CD4-positive, alpha-beta memory T cell (primary cell): ENCODE results near the gene NGF. TPM values are rescaled to one million over a fixed set of nuclear protein-coding genes. Genes with fewer than 3 reads are reported as not detected.

ENCODE experiments used
- CTCF ChIA-PET: fragments of 350-600 bp; sonication (Branson Sonifier 250); formaldehyde crosslinking; loops from one replicate; lab custom pipeline; 2021; ENCODE audit warnings: inconsistent platforms; ENCODE audit not compliant: partially characterized antibody; lab: Charles Lee
- POLR2A ChIA-PET: fragments of 350-600 bp; sonication (Branson Sonifier 250); formaldehyde crosslinking; loops from one replicate; lab custom pipeline; 2021; ENCODE audit not compliant: partially characterized antibody; lab: Charles Lee
- DNase-seq, 5 donors: peaks; one replicate each; pipeline versions ENCODE4 v3.0.0 to v3.0.0-alpha.2; 2020 to 2022; ENCODE audit warnings: mixed read lengths in 1 of 5
- H3K27ac ChIP-seq: one replicate; pipeline ENCODE4 v1.7.0; 2013; ENCODE audit warnings: low read depth, low read length
- H3K27me3 ChIP-seq: 2 replicates; pipeline ENCODE4 v1.7.0; 2013; ENCODE audit warnings: mild to moderate bottlenecking, low read length, moderate library complexity; ENCODE audit not compliant: insufficient read depth
- H3K36me3 ChIP-seq: 2 replicates; pipeline ENCODE4 v1.7.0; 2013; ENCODE audit warnings: mild to moderate bottlenecking, low read length, moderate library complexity; ENCODE audit not compliant: insufficient read depth
- H3K4me1 ChIP-seq: 2 replicates; pipeline ENCODE4 v1.7.0; 2013; ENCODE audit warnings: mild to moderate bottlenecking, low read length, moderate library complexity; ENCODE audit not compliant: insufficient read depth
- H3K4me3 ChIP-seq, 2 donors: one replicate each; pipeline ENCODE4 v1.7.0; 2013; ENCODE audit warnings: low read length in 2 of 2, mild to moderate bottlenecking in 1 of 2
- H3K9me3 ChIP-seq, 2 donors: one replicate each; pipeline ENCODE4 v1.7.0; 2013; ENCODE audit warnings: low read length in 2 of 2, control low read depth in 1 of 2; ENCODE audit not compliant: control insufficient read depth in 1 of 2
- H3K27ac Mint-ChIP-seq, 7 donors: one replicate each; pipeline ENCODE4 v1.8.0; 2020 to 2021; ENCODE audit warnings: mixed read lengths in 7 of 7, mild to moderate bottlenecking in 6 of 7, inconsistent platforms in 3 of 7, moderate library complexity in 3 of 7
- H3K27me3 Mint-ChIP-seq, 2 donors: one replicate each; pipeline ENCODE4 v1.8.0; 2020 to 2021; ENCODE audit warnings: mixed read lengths in 2 of 2
- H3K36me3 Mint-ChIP-seq, 2 donors: one replicate each; pipeline ENCODE4 v1.8.0; 2020 to 2021; ENCODE audit warnings: mixed read lengths in 2 of 2, inconsistent platforms in 1 of 2, mild to moderate bottlenecking in 1 of 2
- H3K4me1 Mint-ChIP-seq, 4 donors: one replicate each; pipeline ENCODE4 v1.8.0; 2020 to 2021; ENCODE audit warnings: mixed read lengths in 4 of 4, mild to moderate bottlenecking in 1 of 4
- H3K4me3 Mint-ChIP-seq, 8 donors: one replicate each; pipeline ENCODE4 v1.8.0; 2020 to 2021; ENCODE audit warnings: mixed read lengths in 8 of 8, mild to moderate bottlenecking in 7 of 8, moderate library complexity in 6 of 8, inconsistent platforms in 3 of 8
- H3K9me3 Mint-ChIP-seq, 8 donors: one replicate each; pipeline ENCODE4 v1.8.0; 2020 to 2021; ENCODE audit warnings: mixed read lengths in 8 of 8, mild to moderate bottlenecking in 5 of 8, inconsistent platforms in 3 of 8, moderate library complexity in 1 of 8
- intact Hi-C: fragments of 100-400 bp; cut with micrococcal nuclease; formaldehyde crosslinking; loops from one replicate; pipeline ENCODE4 v1.15.1; 2023
- polyA plus RNA-seq, 2 donors: library from polyadenylated mRNA; unstranded; fragments of 300-500 nt; fragmentation: Illumina TruSeq; gene quantifications; one replicate each; pipeline ENCODE4 v1.2.3, GENCODE V29; 2021
- total RNA-seq, 2 experiments: library from RNA; stranded (reverse); gene quantifications; one replicate each; pipeline ENCODE4 v1.2.3, GENCODE V29; 2021

Gene NGF
- total and polyA plus RNA-seq, 4 experiments from 2014 or later, result not detected

DNA sequence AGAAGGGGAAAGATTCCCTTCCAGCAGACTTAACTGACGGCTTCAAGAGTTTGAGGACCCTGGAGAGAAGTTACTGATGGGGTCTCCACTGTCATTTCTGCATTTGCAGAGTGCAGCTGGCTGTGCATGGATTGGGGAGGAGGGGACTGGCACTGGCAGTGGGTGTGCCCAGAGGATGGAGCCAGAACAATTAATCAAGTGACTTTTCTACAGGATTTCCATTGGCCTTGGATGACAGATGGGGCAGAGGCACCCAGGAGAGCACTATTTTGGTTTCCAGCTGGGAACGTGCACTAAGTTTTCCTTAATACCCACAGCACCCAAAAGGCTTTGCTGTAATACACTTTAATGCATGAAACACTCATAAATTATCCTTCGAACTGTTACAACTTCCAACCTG is 1.3 kb downstream of the NGF start:
- ChIA-PET POLR2A (no interaction called here), CTCF (no interaction called here)
- no peaks in the 10 kb centered on the region for H3K4me1 ChIP-seq
- H3K27me3 Mint-ChIP-seq, result peaks cover 20 to 32% of the 10 kb centered on the region in 2 donors
- DNase-seq, result no peak
- no peak overlapping the region for H3K4me3 ChIP-seq
- no peak overlapping the region for H3K4me3 Mint-ChIP-seq
- no peaks in the 10 kb centered on the region for H3K27me3 ChIP-seq
- no peak overlapping the region for H3K27ac Mint-ChIP-seq
- intact Hi-C loops, result no loop called here
- H3K36me3 ChIP-seq, result no peaks in the 10 kb centered on the region
- H3K9me3 ChIP-seq, result no peaks in the 10 kb centered on the region
- no peaks in the 10 kb centered on the region for H3K4me1 Mint-ChIP-seq
- H3K36me3 Mint-ChIP-seq, result no peaks in the 10 kb centered on the region
- H3K27ac ChIP-seq, result no peak overlapping the region
- peaks cover 0 to 3% (median 0%) of the 10 kb centered on the region in 8 donors for H3K9me3 Mint-ChIP-seq

DNA sequence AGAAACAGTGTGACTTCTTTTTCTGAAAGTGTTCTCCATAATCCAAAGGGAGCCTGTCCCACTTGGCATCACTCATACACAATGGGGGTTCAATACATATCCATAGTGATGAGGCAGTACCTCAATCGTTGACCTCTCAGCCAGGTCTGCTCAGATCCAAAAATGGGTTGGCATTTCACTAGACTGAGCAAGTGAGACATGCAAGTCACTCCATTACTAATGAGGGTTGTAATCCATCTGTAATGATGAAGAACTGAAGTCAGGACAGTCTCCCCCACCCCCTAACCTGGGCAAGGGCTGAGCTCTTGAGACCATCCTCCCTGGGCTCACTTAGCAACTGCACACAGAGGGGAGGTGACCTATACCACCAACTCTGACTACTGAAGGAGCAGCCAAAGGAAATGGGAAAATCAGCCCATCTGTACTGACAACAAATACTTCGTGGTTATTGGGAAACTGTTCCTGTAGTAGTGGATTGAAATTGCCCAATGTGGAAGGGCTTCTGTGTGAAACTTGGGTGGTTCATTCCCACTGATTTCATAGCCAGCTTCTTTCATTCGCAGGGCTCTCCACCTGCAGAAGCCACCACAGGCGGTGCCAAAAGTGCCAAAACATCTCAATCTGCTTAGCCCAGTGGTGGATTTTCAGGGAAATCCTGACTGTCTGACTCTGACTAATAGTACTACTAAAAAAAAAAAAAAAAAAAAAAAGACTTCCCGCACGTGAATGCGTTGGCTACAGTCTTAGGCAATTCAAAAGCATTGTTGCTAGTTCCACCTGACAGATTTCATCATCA is 5.0 kb downstream of the NGF start:
- Mint-ChIP-seq H3K9me3 (peaks cover 0 to 1% (median 0%) of the 10 kb centered on the region in 8 donors), H3K27me3 (peaks cover 6 to 16% of the 10 kb centered on the region in 2 donors), H3K36me3 (no peaks in the 10 kb centered on the region), H3K27ac (no peak overlapping the region), H3K4me1 (no peaks in the 10 kb centered on the region), H3K4me3 (no peak overlapping the region)
- Histone ChIP-seq H3K4me1 (no peaks in the 10 kb centered on the region), H3K27ac (no peak overlapping the region), H3K4me3 (no peak overlapping the region), H3K9me3 (no peaks in the 10 kb centered on the region), H3K36me3 (no peaks in the 10 kb centered on the region), H3K27me3 (no peaks in the 10 kb centered on the region)
- DNase-seq, result no peak
- ChIA-PET CTCF (no interaction called here), POLR2A (no interaction called here)
- intact Hi-C loops, result no loop called here

- no peak for DNase-seq
- H3K27me3 ChIP-seq, result no peaks in the 10 kb centered on the region
- H3K27me3 Mint-ChIP-seq, result peaks cover 8 to 13% of the 10 kb centered on the region in 2 donors
- H3K4me1 Mint-ChIP-seq, result no peaks in the 10 kb centered on the region
- intact Hi-C loops, result no loop called here
- no peaks in the 10 kb centered on the region for H3K36me3 ChIP-seq
- ChIA-PET POLR2A (no interaction called here), CTCF (no interaction called here)
- H3K27ac Mint-ChIP-seq, result no peak overlapping the region
- no peaks in the 10 kb centered on the region for H3K9me3 ChIP-seq
- H3K4me1 ChIP-seq, result no peaks in the 10 kb centered on the region
- H3K9me3 Mint-ChIP-seq, result peaks cover 0 to 5% (median 0%) of the 10 kb centered on the region in 8 donors
- no peaks in the 10 kb centered on the region for H3K36me3 Mint-ChIP-seq
- no peak overlapping the region for H3K4me3 Mint-ChIP-seq
- no peak overlapping the region for H3K4me3 ChIP-seq
- H3K27ac ChIP-seq, result no peak overlapping the region
Measured at GRCh38 chr1:115331558-115332331, 6.3 kb downstream of the NGF start.

DNA sequence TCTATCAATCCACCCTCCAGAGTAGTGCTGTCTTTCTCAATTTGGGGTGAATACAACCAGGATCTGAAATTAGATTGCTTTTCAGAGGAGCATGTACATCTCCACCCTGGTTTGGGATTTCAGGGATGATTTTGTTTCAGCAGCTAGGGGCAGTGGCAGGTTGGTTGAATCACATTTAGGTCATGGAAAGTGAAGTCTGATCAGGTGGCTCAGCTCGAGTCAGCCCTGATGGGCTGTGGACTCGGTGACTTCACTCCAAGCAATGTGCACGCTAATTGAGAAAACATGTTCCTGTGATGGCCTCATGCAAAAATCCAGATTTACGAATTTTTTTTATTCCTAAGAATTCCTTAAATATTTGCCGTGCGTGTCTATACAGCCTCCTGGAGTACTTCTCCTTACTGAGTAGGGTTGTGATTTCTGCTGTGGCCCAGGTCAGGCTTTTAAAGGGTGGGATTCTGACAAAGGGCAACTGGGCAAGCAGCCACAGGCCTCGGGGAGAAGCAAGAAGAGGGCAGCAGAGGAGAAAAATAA is 7.5 kb downstream of the NGF start:
- H3K36me3 Mint-ChIP-seq, result no peaks in the 10 kb centered on the region
- ChIA-PET POLR2A (no interaction called here), CTCF (no interaction called here)
- peaks cover 0 to 3% (median 0%) of the 10 kb centered on the region in 8 donors for H3K9me3 Mint-ChIP-seq
- Histone ChIP-seq H3K4me3 (no peak overlapping the region), H3K27me3 (no peaks in the 10 kb centered on the region), H3K27ac (no peak overlapping the region), H3K9me3 (no peaks in the 10 kb centered on the region), H3K4me1 (no peaks in the 10 kb centered on the region), H3K36me3 (no peaks in the 10 kb centered on the region)
- H3K27ac Mint-ChIP-seq, result no peak overlapping the region
- H3K27me3 Mint-ChIP-seq, result peaks cover 4 to 7% of the 10 kb centered on the region in 2 donors
- no peak for DNase-seq
- intact Hi-C loops, result no loop called here
- no peak overlapping the region for H3K4me3 Mint-ChIP-seq
- no peaks in the 10 kb centered on the region for H3K4me1 Mint-ChIP-seq

DNA sequence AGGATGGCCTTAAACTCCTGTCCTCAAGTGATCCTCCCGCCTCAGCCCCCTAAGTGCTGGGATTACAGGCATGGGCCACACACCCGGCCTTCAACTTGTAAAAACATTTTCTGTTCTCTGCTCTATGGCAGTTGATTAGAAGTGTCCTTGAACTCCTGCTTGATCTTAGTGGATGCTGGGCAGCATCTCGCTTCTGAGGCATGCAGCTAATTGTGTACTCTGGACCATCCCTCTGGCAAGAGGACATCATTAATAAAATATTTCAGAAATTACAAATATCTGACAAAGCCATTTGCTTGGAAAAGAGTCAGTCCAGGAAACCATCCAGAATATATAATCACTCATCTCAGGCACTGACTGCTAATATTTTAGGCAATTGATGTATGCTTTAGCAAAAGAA is 8.1 kb downstream of the NGF start:
- Mint-ChIP-seq H3K4me1 (no peaks in the 10 kb centered on the region), H3K9me3 (peaks cover 0 to 3% (median 0%) of the 10 kb centered on the region in 8 donors), H3K36me3 (no peaks in the 10 kb centered on the region), H3K27me3 (peaks cover 5 to 7% of the 10 kb centered on the region in 2 donors), H3K4me3 (no peak overlapping the region), H3K27ac (no peak overlapping the region)
- no peak overlapping the region for H3K27ac ChIP-seq
- ChIA-PET CTCF (no interaction called here), POLR2A (no interaction called here)
- no peak overlapping the region for H3K4me3 ChIP-seq
- no peaks in the 10 kb centered on the region for H3K27me3 ChIP-seq
- intact Hi-C loops, result no loop called here
- H3K4me1 ChIP-seq, result no peaks in the 10 kb centered on the region
- DNase-seq, result no peak
- no peaks in the 10 kb centered on the region for H3K9me3 ChIP-seq
- no peaks in the 10 kb centered on the region for H3K36me3 ChIP-seq

DNA sequence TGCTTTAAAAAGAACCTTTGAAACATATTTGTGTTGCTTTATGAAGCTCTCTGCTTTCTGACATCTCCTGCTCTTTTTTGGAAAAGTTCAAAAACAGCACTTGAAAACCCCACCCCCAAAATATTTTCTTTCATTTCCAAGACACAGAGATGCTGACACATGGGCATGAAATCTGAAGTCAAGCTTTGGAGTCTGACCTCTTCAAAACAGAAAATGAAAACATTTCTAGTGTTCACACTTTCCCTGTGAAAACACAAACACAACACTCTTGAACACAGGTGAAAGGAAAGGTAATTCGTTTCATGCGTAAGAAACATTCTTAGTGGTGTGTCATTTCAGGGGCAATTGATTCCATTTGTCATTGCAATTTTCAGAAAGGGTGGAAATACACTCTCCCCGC is 10.8 kb downstream of the NGF start:
- no peak overlapping the region for H3K4me3 ChIP-seq
- H3K27ac Mint-ChIP-seq, result no peak overlapping the region
- H3K36me3 ChIP-seq, result no peaks in the 10 kb centered on the region
- H3K9me3 ChIP-seq, result no peaks in the 10 kb centered on the region
- ChIA-PET POLR2A (no interaction called here), CTCF (no interaction called here)
- H3K4me1 Mint-ChIP-seq, result no peaks in the 10 kb centered on the region
- peaks cover 6 to 8% of the 10 kb centered on the region in 2 donors for H3K27me3 Mint-ChIP-seq
- H3K9me3 Mint-ChIP-seq, result peaks cover 0 to 3% (median 0%) of the 10 kb centered on the region in 8 donors
- no peaks in the 10 kb centered on the region for H3K4me1 ChIP-seq
- intact Hi-C loops, result no loop called here
- no peaks in the 10 kb centered on the region for H3K27me3 ChIP-seq
- DNase-seq, result no peak
- no peaks in the 10 kb centered on the region for H3K36me3 Mint-ChIP-seq
- H3K27ac ChIP-seq, result no peak overlapping the region
- H3K4me3 Mint-ChIP-seq, result no peak overlapping the region

DNA sequence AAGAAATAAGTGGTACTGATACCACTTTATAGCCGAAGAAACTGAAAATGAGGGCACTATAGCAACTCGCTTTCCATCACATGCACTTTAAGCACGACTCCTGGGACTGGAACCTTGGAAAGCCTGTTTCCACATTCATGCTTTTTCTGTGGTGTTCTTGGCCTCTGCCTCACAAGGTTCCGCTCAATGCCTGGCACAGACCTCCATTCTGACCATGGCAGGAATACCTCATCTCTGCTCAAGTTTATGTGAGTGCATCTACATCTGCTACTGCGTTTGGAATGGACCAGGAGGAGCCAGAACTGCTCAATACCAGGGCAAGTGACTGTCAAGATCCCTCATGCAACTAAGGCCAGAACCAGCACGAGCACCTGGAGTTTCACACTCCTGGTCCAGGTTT is 11.6 kb downstream of the NGF start:
- H3K36me3 Mint-ChIP-seq, result no peaks in the 10 kb centered on the region
- no peak overlapping the region for H3K27ac Mint-ChIP-seq
- no peaks in the 10 kb centered on the region for H3K27me3 ChIP-seq
- ChIA-PET CTCF (no interaction called here), POLR2A (no interaction called here)
- H3K9me3 ChIP-seq, result no peaks in the 10 kb centered on the region
- peaks cover 0 to 3% (median 0%) of the 10 kb centered on the region in 8 donors for H3K9me3 Mint-ChIP-seq
- intact Hi-C loops, result no loop called here
- no peak overlapping the region for H3K4me3 ChIP-seq
- no peaks in the 10 kb centered on the region for H3K36me3 ChIP-seq
- DNase-seq, result no peak
- no peak overlapping the region for H3K27ac ChIP-seq
- H3K4me1 ChIP-seq, result no peaks in the 10 kb centered on the region
- H3K4me3 Mint-ChIP-seq, result no peak overlapping the region
- H3K4me1 Mint-ChIP-seq, result no peaks in the 10 kb centered on the region
- H3K27me3 Mint-ChIP-seq, result peaks cover 6 to 8% of the 10 kb centered on the region in 2 donors
